Measurements from ENCODE around the gene FOXK1. TPM values are rescaled to one million over a fixed set of nuclear protein-coding genes. Genes with fewer than 3 reads are reported as not detected.

Gene FOXK1
- total and polyA plus RNA-seq, 8 donors = 2.9 to 88.1 (median 21.6) TPM

- no peak overlapping the region for H3K4me3 ChIP-seq
- H3K27me3 ChIP-seq = no peaks in the 10 kb centered on the region
- DNase-seq = no peak
- no peaks in the 10 kb centered on the region for H3K9me3 ChIP-seq
- peaks cover 58 to 90% (median 82%) of the 10 kb centered on the region in 4 donors for H3K36me3 ChIP-seq
- WGBS, 5 donors = 92 to 96% (median 95%) methylated on average over 28 to 32 of the region's 32 CpGs
- intact Hi-C loops (cut with DNase I; ENCODE audit: low total_unique reads) = no loop called here
- H3K27ac ChIP-seq = no peak overlapping the region
- H3K4me1 ChIP-seq = peaks cover 0 to 13% (median under 1%) of the 10 kb centered on the region in 4 donors
- TF ChIP-seq POLR2AphosphoS5 (IDR thresholded peaks at IDR 0.05) = no peak
- TF ChIP-seq, protein P1, sequence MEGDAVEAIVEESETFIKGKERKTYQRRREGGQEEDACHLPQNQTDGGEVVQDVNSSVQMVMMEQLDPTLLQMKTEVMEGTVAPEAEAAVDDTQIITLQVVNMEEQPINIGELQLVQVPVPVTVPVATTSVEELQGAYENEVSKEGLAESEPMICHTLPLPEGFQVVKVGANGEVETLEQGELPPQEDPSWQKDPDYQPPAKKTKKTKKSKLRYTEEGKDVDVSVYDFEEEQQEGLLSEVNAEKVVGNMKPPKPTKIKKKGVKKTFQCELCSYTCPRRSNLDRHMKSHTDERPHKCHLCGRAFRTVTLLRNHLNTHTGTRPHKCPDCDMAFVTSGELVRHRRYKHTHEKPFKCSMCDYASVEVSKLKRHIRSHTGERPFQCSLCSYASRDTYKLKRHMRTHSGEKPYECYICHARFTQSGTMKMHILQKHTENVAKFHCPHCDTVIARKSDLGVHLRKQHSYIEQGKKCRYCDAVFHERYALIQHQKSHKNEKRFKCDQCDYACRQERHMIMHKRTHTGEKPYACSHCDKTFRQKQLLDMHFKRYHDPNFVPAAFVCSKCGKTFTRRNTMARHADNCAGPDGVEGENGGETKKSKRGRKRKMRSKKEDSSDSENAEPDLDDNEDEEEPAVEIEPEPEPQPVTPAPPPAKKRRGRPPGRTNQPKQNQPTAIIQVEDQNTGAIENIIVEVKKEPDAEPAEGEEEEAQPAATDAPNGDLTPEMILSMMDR (IDR thresholded peaks at IDR 0.05) = no peak
- TF ChIP-seq EP300 (IDR thresholded peaks at IDR 0.05) = no peak
- TF ChIP-seq POLR2A (IDR thresholded peaks at IDR 0.05) = no peak
Observed at GRCh38 chr7:4763091-4763793, 81.1 kb downstream of the FOXK1 start.

- 95 to 99% (median 97%) methylated on average over 13 to 21 of the region's 21 CpGs for WGBS, 5 donors
- Histone ChIP-seq H3K27ac (peak overlapping the region in 1 of 5 donors; percentile 94), H3K27me3 (no peaks in the 10 kb centered on the region), H3K36me3 (peaks cover 54 to 87% (median 76%) of the 10 kb centered on the region in 4 donors), H3K4me1 (peaks cover 0 to 13% (median 3%) of the 10 kb centered on the region in 4 donors), H3K4me3 (no peak overlapping the region), H3K9me3 (no peaks in the 10 kb centered on the region)
- intact Hi-C loops (cut with DNase I; ENCODE audit: low total_unique reads) = no loop called here
- DNase-seq = no peak
- TF ChIP-seq POLR2A (IDR thresholded peaks at IDR 0.05) (no peak), POLR2AphosphoS5 (IDR thresholded peaks at IDR 0.05) (no peak), EP300 (IDR thresholded peaks at IDR 0.05) (no peak)
- TF ChIP-seq, protein P1 (IDR thresholded peaks at IDR 0.05) = no peak
Observed at GRCh38 chr7:4763794-4764185, 81.7 kb downstream of the FOXK1 start.

DNA sequence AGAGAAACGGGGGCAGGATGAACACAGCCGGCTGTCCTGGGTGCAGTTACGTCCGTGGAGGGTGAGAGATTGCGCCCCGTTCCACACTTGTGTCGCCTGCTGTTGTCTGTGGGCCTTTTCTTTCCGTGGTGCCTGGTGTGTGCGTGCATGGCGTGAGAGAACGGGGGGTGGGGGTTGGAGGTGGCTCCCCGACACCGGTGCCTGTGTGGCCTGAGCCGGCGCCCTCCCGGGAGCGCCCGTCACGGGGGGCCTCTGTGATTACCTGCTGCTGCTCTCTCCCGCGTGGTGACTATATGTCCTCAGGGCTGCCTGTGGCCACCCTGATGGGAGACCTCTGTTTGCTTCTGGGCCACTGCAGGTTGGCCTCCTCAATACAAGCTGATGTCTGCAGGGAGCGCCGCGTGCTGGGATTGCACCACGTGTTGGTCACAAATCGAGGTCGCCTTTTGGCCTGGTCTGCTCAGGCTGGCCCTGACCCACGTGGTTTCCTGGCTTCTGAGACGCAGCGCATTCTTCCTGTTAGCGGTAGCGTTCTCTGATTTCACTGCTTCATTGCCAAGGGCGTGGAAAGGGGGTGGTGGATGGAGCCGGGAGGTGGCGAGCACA lies 82.4 kb downstream of the FOXK1 start:
- WGBS, 5 donors = 87 to 94% (median 92%) methylated on average over 33 to 35 of the region's 35 CpGs
- Histone ChIP-seq H3K4me1 (peaks cover 0 to 20% (median 10%) of the 10 kb centered on the region in 4 donors), H3K4me3 (no peak overlapping the region), H3K27me3 (no peaks in the 10 kb centered on the region), H3K9me3 (no peaks in the 10 kb centered on the region), H3K27ac (peak overlapping the region in 2 of 5 donors; percentile 78 to 94), H3K36me3 (peaks cover 47 to 82% (median 69%) of the 10 kb centered on the region in 4 donors)
- intact Hi-C loops (cut with DNase I; ENCODE audit: low total_unique reads) = no loop called here
- TF ChIP-seq, protein P1 (IDR thresholded peaks at IDR 0.05) = no peak
- TF ChIP-seq POLR2AphosphoS5 (IDR thresholded peaks at IDR 0.05) (no peak), EP300 (IDR thresholded peaks at IDR 0.05) (no peak)
- DNase-seq = no peak

DNA sequence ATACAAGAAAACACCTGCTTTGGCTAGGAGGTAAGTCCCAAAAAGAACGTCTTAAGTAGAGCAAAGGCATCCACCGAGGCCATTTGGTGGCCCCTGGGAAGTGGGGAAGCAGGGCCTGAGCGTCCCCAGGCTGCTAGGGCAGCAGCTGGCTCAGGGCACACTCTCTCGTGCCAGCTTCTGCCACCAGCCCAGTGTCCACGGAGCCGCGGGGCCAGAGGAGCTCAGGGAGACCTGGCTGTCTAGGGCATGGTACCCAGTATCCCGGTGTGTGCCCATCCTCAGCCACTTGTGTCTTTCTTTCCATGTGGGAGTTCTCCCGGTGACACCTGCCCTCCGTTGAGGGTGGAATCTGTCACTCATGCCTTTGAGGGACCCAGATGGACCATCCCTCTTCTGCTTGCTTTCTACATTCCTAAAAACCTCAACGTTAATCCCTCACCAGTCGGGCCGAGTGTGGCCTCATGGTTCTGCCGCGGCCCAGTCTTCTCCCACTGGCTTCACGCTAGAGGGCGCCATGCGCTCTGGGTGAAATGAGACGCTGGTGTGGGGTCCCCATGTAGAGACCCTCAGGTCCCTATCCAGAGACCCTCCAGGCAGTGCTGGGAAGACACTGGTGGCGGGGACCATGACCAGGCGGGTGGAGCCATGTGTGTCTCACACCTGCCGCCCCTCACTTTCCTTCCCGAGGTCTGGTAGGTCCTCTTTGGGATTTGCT lies 83.8 kb downstream of the FOXK1 start:
- peaks cover 33 to 68% (median 55%) of the 10 kb centered on the region in 4 donors for H3K36me3 ChIP-seq
- 81 to 86% (median 85%) methylated on average over 18 to 23 of the region's 23 CpGs for whole genome bisulfite sequencing, 5 donors
- H3K4me1 ChIP-seq = peaks cover 0 to 35% (median 18%) of the 10 kb centered on the region in 4 donors

More for the DNA sequence above, 83.8 kb downstream of the FOXK1 start:
- Histone ChIP-seq H3K4me3 (no peak overlapping the region), H3K27ac (peak overlapping the region in 3 of 5 donors; percentile 55 to 94 (median 78)), H3K9me3 (no peaks in the 10 kb centered on the region), H3K27me3 (no peaks in the 10 kb centered on the region)
- intact Hi-C loops (cut with DNase I; ENCODE audit: low total_unique reads) = no loop called here
- TF ChIP-seq EP300 (IDR thresholded peaks at IDR 0.05) (no peak), POLR2A (IDR thresholded peaks at IDR 0.05) (no peak), POLR2AphosphoS5 (IDR thresholded peaks at IDR 0.05) (no peak)
- TF ChIP-seq, protein P1 (IDR thresholded peaks at IDR 0.05) = no peak
- no peak for DNase-seq
